HG02678 (cell line): Measurements from ENCODE around the gene KCTD10.

Experiments used
- ATAC-seq: cut with Tn5 transposase; IDR thresholded peaks from one replicate; pipeline ENCODE4 v1.9.1; 2021; ENCODE audit warnings: mild to moderate bottlenecking, moderate library complexity; ENCODE audit not compliant: unreplicated experiment

The KCTD10 gene

GRCh38 chr12:109495012-109495411 is 17.9 kb upstream of the KCTD10 start:
- no peak for ATAC-seq

GRCh38 chr12:109494348-109494881 is 17.3 kb upstream of the KCTD10 start:
- no peak for ATAC-seq

DNA sequence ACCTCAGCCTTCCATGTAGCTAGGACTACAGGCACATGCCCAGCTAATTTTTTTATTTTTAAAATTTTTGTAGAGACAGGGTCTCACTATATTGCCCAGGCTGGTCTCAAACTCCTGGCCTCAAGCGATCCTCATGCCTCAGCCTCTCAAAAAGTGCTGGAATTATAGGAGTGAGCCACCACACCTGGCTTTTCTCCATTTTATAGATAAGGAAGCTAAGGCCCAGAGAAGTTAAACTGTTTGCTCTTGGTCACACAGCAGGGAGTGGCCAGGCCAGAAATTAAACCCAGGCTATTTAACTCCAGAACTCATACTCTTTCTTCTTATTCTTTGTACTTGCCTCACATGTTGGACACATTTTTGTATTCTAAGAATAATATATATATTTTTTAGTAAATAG is 16.8 kb upstream of the KCTD10 start:
- ATAC-seq = no peak

- no peak for ATAC-seq
These were observed 16.0 kb upstream of the KCTD10 start for GRCh38 chr12:109493090-109493489.

DNA sequence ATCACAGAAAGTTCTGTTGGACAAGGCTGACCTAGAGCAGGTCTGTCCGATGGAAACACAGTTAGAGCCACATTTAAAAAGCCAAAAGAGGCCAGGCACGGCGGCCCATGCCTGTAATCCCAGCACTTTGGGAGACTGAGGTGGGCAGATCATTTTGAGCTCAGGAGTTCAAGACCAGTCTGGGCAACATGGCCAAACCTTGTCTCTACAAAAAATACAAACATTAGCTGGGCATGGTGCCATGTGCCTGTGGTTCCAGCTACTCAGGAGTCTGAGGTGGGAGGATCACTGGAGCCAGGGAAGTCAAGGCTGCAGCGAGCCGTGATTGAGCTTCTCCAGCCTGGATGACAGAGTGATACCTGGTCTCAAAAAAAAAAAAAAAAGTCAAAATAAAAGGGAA is 15.3 kb upstream of the KCTD10 start:
- no peak for ATAC-seq

DNA sequence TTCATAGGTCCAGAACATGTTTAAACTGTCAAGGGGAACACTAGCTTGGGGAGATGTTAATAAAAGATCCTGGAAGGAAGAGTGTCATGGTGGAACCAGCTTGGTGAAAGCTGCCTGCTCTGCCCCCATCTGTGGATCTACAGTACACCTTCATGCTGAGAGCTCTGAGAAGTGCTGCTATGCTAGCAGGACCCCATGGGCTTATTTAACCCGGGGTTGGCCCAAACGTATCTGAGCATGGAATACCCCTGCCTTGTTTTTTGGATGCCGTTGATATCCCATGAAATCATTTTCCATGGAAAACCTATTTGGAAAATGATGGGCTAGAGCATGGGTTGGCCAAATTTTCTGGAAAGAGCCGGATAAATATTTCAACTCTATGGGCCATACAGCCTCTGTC is 14.6 kb upstream of the KCTD10 start:
- no peak for ATAC-seq

DNA sequence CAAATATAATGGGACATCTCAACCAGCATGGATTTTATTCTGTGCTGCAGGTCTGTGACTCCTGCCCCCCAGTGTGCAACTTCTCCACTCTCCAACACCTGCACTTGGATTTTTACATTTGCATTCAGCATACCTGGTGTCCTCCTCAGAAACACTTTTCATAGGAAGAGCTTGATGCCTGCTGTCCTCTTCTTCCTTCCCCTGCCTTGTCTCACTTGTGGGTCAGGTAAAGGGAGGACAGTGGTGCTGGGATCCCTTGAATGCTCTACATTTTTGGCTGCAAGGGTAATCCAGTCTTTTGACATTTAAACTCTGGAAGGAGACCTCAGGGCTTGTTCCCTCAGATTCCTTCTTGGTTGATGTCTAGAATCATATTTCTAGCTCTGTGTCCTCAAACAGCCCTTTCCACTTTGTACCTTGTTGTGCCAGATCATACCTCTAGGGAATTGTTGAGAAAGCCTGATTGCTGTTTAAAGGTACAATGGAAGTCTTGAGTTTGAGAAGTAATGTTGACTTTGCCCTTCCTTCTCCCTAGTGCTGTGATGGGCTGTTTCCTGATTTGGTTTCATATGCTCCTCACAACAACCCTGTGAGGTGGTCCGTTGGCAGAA is 13.0 kb upstream of the KCTD10 start:
- ATAC-seq = no peak

GRCh38 chr12:109489016-109489954 is 12.2 kb upstream of the KCTD10 start:
- ATAC-seq = no peak

DNA sequence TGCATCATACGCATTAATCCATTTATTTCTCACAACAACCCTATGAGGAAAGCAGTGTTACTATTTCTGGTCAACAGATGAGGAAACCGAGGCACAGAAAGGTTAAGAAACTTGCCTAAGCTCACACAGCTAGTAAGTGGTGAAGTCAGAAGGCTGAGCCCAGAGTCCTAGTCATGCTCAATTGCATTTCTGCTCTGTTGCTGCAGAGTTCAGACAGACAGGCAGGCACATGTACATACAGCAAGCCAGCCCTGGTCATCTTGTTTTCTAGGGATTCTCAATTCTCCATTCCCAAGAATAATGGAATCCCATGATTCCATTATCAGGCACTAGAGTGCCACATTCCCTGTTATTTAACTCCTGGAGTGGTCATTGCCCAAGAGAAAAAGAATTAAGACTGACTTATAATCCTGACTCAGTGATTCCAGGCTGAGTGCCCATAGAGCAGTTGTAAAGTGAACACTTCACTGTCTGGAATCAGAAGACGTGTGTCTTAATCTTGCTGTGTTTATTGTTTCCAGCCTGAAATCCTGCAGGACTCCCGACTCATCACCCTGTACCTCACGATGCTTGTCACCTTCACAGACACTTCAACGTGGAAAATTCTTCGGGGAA is 11.1 kb upstream of the KCTD10 start:
- ATAC-seq = no peak

- ATAC-seq = no peak
These were observed 10.3 kb upstream of the KCTD10 start for GRCh38 chr12:109487181-109488050.

DNA sequence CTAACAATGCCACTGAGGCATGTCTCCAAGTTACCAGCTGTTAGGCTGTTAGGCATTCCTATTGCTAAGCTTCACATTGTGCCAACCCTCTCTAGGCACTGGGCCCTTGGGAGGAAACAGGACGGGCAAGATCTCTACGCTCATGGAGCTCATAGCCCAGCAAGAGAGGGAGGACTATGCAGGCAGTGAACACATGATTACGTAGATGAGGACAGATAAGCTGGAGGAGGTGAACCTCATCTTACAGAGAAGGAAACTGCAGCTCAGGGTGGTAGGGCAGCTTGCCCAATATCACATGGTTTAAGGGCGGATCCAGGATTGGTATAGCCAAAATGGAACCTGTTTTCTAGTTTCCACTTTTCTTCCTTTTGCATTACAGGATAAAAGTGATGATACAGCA is 8.1 kb upstream of the KCTD10 start:
- no peak for ATAC-seq

DNA sequence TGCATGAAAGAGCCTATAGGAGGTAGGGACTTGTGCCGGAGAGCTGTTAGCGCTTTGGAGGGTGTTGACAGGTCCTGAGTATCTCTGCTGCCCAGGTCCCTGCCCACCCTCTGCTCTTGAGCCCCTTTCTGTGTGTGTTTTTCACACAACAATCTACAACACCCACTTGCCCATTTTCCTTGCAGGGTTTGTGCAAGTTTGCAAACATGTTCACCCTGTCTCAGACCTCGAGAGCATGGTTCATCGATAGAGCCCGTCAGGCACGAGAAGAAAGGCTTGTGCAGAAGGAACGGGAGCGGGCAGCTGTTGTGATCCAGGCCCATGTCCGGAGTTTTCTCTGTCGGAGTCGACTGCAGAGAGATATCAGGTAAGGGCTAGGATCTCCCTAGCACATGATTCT is 6.2 kb upstream of the KCTD10 start:
- no peak for ATAC-seq

GRCh38 chr12:109482894-109483293 is 5.8 kb upstream of the KCTD10 start:
- no peak for ATAC-seq

- ATAC-seq = no peak
These were observed 5.4 kb upstream of the KCTD10 start for GRCh38 chr12:109482491-109482890.

GRCh38 chr12:109481863-109482262 is 4.8 kb upstream of the KCTD10 start:
- ATAC-seq = no peak

- ATAC-seq = no peak
These were observed 3.3 kb upstream of the KCTD10 start for GRCh38 chr12:109480356-109480755.

DNA sequence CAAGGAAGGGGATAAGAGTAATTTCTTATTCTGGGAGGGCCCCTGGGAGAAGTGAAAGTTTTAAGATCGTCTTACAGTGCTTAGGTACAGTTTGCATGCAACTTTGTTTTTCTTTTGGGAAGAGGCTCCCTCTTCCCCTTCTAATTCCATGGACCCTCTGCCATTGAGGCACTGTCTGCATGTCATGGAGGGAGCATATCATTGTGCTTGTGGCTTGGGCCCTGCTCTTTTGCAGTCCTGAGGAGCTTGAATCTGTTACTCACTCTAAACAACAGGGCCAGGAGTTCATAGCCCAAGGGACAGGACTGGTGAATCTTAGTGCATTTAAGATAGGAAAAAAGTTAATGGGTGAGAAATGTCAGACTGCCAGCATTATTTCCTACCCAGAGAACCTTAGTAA is 2.7 kb upstream of the KCTD10 start:
- ATAC-seq = no peak

DNA sequence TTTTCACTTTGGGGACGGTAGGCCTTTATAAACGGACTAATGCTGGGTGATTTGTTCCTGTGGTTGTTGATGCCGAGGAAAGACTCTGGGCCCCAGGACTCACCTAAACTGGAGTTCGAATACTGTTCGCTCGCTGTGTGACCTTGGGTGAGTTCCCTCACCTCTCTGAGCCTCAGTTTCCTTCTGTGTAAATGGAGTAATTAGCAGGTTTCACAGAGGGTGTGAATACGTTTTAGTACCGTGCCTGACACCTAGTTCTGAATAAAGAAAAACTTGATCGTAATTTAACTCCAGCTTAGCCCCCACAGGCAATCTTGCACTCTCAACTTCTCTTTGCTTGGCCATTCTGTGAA is 839 bp upstream of the KCTD10 start:
- no peak for ATAC-seq

DNA sequence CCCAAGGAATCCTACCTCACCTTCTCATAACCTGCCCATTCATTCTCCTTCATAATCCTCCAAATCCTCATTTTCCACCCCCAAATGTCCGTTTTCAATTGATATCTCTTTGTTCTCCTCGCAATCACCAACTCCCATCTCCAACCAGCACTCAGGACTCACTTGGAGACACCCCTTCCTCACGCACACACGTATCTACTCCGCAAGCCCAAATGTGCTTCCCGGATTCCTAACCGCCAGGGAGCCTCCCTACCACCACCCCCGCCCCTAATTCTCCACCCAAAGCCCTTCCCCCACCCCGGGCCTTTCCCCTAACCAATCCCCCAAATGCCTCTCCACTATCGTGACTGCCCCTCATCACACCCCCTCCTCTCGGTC is 304 bp downstream of the KCTD10 start:
- no peak for ATAC-seq

GRCh38 chr12:109475993-109476806 is 900 bp downstream of the KCTD10 start:
- no peak for ATAC-seq
